Stomach (tissue), 9 donors: ENCODE measurements around the gene PTOV1. TPM values are rescaled to one million over a fixed set of nuclear protein-coding genes. Genes with fewer than 3 reads are reported as not detected.

Experiments used
- DNase-seq, 2 donors: peaks; one replicate each; pipeline versions ENCODE4 v3.0.0 to v3.0.0-alpha.2; 2013 to 2019
- H3K27ac ChIP-seq, 5 donors: fragments of 200-600 bp in 4 of 5; sonication (generic) in 4 of 5; one replicate each; pipeline ENCODE4 v1.5.1; 2013 to 2019; ENCODE audit warnings: mild to moderate bottlenecking in 1 of 5, moderate library complexity in 1 of 5
- H3K27me3 ChIP-seq, 3 donors: fragments of 200-600 bp; sonication (generic); one replicate each; pipeline ENCODE4 v1.5.1; 2017 to 2019; ENCODE audit warnings: mixed run types in 1 of 3
- H3K36me3 ChIP-seq, 4 donors: fragments of 200-600 bp; sonication (generic); 1 replicate in 3 of 4; 2 replicates in 1 of 4; pipeline ENCODE4 v1.5.1; 2016 to 2019
- H3K4me1 ChIP-seq, 4 donors: fragments of 200-600 bp; sonication (generic); one replicate each; pipeline ENCODE4 v1.5.1; 2016 to 2019
- H3K4me3 ChIP-seq, 4 donors: fragments of 200-600 bp; sonication (generic) in 3 of 4; one replicate each; pipeline ENCODE4 v1.5.1; 2016 to 2019; ENCODE audit warnings: mild to moderate bottlenecking in 1 of 4
- H3K9me3 ChIP-seq, 4 donors: fragments of 200-600 bp; sonication (generic); one replicate each; pipeline ENCODE4 v1.5.1; 2016 to 2019
- CTCF ChIP-seq, 7 experiments: fragments of 450-650 bp in 4 of 7; fragments of 200-600 bp in 3 of 7; sonication (generic) in 3 of 7; IDR thresholded peaks; one replicate each; pipeline ENCODE4 v1.5.1; 2016 to 2019; ENCODE audit warnings: antibody characterized with exemption in 7 of 7, control low read depth in 2 of 7, mild to moderate bottlenecking in 1 of 7
- EP300 ChIP-seq: sonication (generic); formaldehyde crosslinking; IDR thresholded peaks from one replicate; pipeline ENCODE4 v1.6.1; 2017; ENCODE audit warnings: antibody characterized with exemption
- POLR2A ChIP-seq, 4 donors: fragments of 450-650 bp; IDR thresholded peaks; one replicate each; pipeline ENCODE4 v1.6.1; 2016; ENCODE audit warnings: antibody characterized with exemption in 4 of 4, control low read depth in 2 of 4, mild to moderate bottlenecking in 1 of 4, moderate library complexity in 1 of 4
- POLR2AphosphoS5 ChIP-seq, 3 donors: sonication (generic); formaldehyde crosslinking; IDR thresholded peaks; one replicate each; pipeline ENCODE4 v1.6.1; 2016; ENCODE audit warnings: antibody characterized with exemption in 3 of 3
- WGBS, 5 donors: extraction: QIAGEN DNeasy Blood & Tissue Kit in 3 of 5; methylation state at CpG; one replicate each; pipeline versions ENCODE4 v1.1.5 to v1.1.7; 2013 to 2018; 5-methylcytosine and 5-hydroxymethylcytosine counted together
- intact Hi-C: fragments of 100-400 bp; cut with DNase I; formaldehyde crosslinking; loops from one replicate; pipeline ENCODE4 v1.15.1; 2023; ENCODE audit warnings: low total_unique reads
- polyA plus RNA-seq, 3 donors: library from polyadenylated mRNA; stranded (reverse); fragments of 200-250 nt; gene quantifications; one replicate each; pipeline ENCODE4 v1.2.3, GENCODE V29; 2013
- total RNA-seq, 5 donors: library from RNA; depleted of rRNA; stranded (reverse); fragments of >200 nt; gene quantifications; one replicate each; pipeline versions ENCODE4 v1.1.0 to v1.2.3, GENCODE V29; 2014 to 2016
- donor health status: healthy with polysubstance abuse.
- donor health status: Bipolar disorder and iron deficiency.
- donor health status: healthy.

The PTOV1 gene
- total and polyA plus RNA-seq, 8 donors, result 45.0 to 186 (median 118) TPM

- Histone ChIP-seq H3K27ac (no peak overlapping the region), H3K27me3 (no peaks in the 10 kb centered on the region), H3K36me3 (peaks cover 57 to 83% (median 81%) of the 10 kb centered on the region in 4 donors), H3K4me3 (no peak overlapping the region), H3K9me3 (no peaks in the 10 kb centered on the region), H3K4me1 (peaks cover 12 to 18% (median 15%) of the 10 kb centered on the region in 4 donors)
- 86 to 94% (median 93%) methylated on average over 18 to 31 of the region's 31 CpGs for whole genome bisulfite sequencing, 5 donors
- intact Hi-C loops, result no loop called here
- DNase-seq, result peak in 1 of 2 donors; percentile 11
- TF ChIP-seq EP300 (no peak), POLR2AphosphoS5 (IDR thresholded peaks at IDR 0.05) (no peak)
These were observed 30.9 kb downstream of the PTOV1 start for GRCh38 chr19:49881672-49882394.

DNA sequence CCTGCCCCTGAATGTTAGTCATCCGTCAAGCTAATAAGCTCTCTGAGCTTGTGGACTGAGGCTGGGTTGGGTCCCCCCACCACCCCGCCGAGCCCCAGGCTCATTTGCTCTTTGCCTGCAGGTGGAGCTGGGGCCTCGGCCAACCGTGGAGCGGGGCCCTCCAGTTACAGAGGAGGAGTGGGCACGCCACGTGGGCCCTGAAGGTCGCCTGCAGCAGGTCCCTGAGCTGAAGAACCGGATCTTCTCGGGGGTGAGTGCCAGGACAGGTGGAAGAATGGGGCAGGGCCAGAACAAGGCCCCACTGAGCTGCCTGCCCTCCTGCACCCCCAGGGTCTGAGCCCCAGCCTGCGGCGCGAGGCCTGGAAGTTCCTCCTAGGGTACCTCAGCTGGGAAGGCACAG, 31.7 kb downstream of the PTOV1 start:
- no peak for TF ChIP-seq POLR2A (IDR thresholded peaks at IDR 0.05)
- no peak for TF ChIP-seq POLR2AphosphoS5 (IDR thresholded peaks at IDR 0.05)
- TF ChIP-seq EP300, result no peak
- TF ChIP-seq CTCF (IDR thresholded peaks at IDR 0.05), result no peak
- Histone ChIP-seq H3K36me3 (peaks cover 57 to 91% (median 89%) of the 10 kb centered on the region in 4 donors), H3K27me3 (no peaks in the 10 kb centered on the region), H3K4me1 (peaks cover 12 to 24% (median 17%) of the 10 kb centered on the region in 4 donors), H3K27ac (no peak overlapping the region), H3K9me3 (no peaks in the 10 kb centered on the region), H3K4me3 (no peak overlapping the region)
- intact Hi-C loops, result no loop called here
- no peak for DNase-seq
- WGBS, 5 donors, result 92 to 100% (median 99%) methylated on average over 10 to 14 of the region's 14 CpGs

DNA sequence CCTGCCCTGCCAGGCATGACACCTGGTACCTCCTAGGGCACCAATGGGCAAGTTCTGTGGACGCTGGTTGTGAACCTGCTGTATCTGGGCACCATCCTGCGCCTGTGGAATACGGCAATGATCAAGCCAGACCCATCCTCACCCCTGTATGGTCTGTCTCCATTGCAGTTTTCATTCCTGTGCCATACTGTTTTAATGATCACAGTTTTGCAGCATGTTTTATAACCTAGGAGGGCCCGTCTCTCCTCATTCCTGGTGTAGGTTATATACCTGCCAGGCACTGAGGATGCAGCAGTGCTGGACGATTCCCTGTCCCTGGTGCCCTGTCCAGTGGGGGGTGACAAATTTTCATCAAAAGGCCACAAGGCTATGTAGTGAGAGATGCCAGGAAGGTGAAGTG, 32.1 kb downstream of the PTOV1 start:
- 91 to 98% (median 97%) methylated on average over 5 of the region's 5 CpGs for WGBS, 5 donors
- Histone ChIP-seq H3K9me3 (no peaks in the 10 kb centered on the region), H3K27me3 (no peaks in the 10 kb centered on the region), H3K36me3 (peaks cover 57 to 96% (median 93%) of the 10 kb centered on the region in 4 donors), H3K4me1 (peaks cover 12 to 24% (median 15%) of the 10 kb centered on the region in 4 donors), H3K4me3 (no peak overlapping the region), H3K27ac (no peak overlapping the region)
- DNase-seq, result no peak
- TF ChIP-seq POLR2AphosphoS5 (IDR thresholded peaks at IDR 0.05) (no peak), EP300 (no peak), POLR2A (IDR thresholded peaks at IDR 0.05) (no peak), CTCF (IDR thresholded peaks at IDR 0.05) (no peak)
- intact Hi-C loops, result no loop called here

GRCh38 chr19:49884109-49884508, 33.1 kb downstream of the PTOV1 start:
- intact Hi-C loops, result no loop called here
- H3K36me3 ChIP-seq, result peaks cover 57 to 100% (median 97%) of the 10 kb centered on the region in 4 donors
- peaks cover 2 to 13% (median 4%) of the 10 kb centered on the region in 4 donors for H3K4me1 ChIP-seq
- no peak for TF ChIP-seq EP300
- no peak for TF ChIP-seq POLR2AphosphoS5 (IDR thresholded peaks at IDR 0.05)
- no peak for TF ChIP-seq CTCF (IDR thresholded peaks at IDR 0.05)
- TF ChIP-seq POLR2A (IDR thresholded peaks at IDR 0.05), result no peak
- no peak overlapping the region for H3K4me3 ChIP-seq
- H3K27ac ChIP-seq, result no peak overlapping the region
- WGBS, 5 donors, result 90 to 97% (median 92%) methylated on average over 18 of the region's 18 CpGs
- no peak for DNase-seq
- no peaks in the 10 kb centered on the region for H3K27me3 ChIP-seq
- H3K9me3 ChIP-seq, result no peaks in the 10 kb centered on the region

DNA sequence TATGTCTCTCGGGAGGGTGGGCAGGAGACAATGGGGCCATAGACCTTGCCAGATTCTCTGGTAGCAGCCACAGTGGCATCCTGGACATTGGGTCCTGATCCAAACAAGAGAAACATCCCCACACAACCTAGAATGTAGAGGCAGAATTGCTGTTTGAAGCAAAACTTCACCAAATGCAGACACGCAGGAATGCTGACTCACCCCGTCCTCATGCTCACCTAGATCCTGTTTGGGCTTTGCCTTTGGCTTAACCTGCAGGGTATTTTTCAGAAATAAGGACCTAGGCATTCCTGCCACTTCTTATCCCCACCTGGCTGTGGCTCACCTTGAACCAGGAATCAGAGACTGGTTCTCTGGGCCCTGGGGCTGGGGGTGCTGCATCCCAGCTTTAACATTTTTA, 33.8 kb downstream of the PTOV1 start:
- intact Hi-C loops, result no loop called here

More for the DNA sequence above, 33.8 kb downstream of the PTOV1 start:
- Histone ChIP-seq H3K27ac (no peak overlapping the region), H3K27me3 (peaks cover 0 to 2% (median 2%) of the 10 kb centered on the region in 3 donors), H3K4me1 (peaks cover 0 to 13% (median 2%) of the 10 kb centered on the region in 4 donors), H3K9me3 (no peaks in the 10 kb centered on the region), H3K4me3 (no peak overlapping the region), H3K36me3 (peaks cover 57 to 94% (median 92%) of the 10 kb centered on the region in 4 donors)
- WGBS, 5 donors, result 88 to 96% (median 95%) methylated on average over 3 of the region's 3 CpGs
- no peak for DNase-seq
- no peak for TF ChIP-seq POLR2AphosphoS5 (IDR thresholded peaks at IDR 0.05)
- TF ChIP-seq POLR2A (IDR thresholded peaks at IDR 0.05), result no peak
- TF ChIP-seq EP300, result no peak
- TF ChIP-seq CTCF (IDR thresholded peaks at IDR 0.05), result no peak
